ENCODE data around the gene KDELR3. TPM values are rescaled to one million over a fixed set of nuclear protein-coding genes. Genes with fewer than 3 reads are reported as not detected.

The KDELR3 gene
- total RNA-seq, 1 experiment from 2014 or later: 15.5 TPM

DNA sequence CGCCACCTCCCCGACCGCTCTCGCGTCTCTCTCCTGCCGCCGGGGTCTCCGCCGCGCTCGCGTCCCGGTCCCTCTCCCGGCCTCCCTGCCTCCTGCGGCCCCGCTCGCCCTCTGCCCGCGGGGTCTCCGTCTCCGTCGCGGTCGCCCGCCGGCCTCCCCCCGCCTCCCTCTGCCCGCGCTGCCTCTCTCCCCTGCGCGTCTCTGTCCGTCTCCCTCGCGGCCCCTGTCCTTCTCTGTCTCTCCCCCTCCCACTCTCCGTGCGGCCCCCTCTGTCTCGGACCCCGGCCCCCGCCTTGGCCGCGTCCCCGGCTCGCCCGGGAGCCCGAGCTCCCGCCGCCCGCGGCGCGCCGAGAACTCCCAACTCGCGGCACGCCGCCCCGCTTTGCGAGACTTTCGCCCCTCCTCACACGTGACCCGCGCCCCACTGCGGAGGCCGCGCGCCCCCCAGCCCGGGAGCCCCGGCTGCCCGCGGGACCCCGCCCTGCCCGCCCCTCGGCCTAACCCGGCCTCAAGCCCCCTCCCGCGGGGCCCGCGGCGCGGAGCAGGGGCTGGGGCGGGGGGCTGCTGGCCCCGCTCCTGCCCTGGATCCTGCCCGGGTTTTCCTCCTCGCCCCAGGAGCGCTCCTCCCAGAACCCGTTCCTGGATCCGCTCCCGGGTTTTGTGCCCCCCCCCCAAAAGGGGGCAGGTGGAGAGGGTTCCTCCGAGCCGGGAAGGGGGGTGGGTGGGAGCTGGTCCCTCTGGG lies 12.2 kb upstream of the KDELR3 start:
- Histone ChIP-seq H3K79me2 (ENCODE audit: low read depth) (no peaks in the 10 kb centered on the region), H3K27me3 (ENCODE audit: insufficient read depth, low read depth) (peaks cover 58% of the 10 kb centered on the region), H4K20me1 (ENCODE audit: insufficient read depth) (no peaks in the 10 kb centered on the region; the same call in 1 of the 2 replicates), H3K9me2 (ENCODE audit: insufficient read depth) (no peaks in the 10 kb centered on the region), H3F3A (ENCODE audit: insufficient read depth, low read depth) (peaks cover 6% of the 10 kb centered on the region; the same call in 1 of the 2 replicates), H3K27ac (no peak overlapping the region), H3K4me3 (peak overlapping the region; percentile 58; the same call in 1 of the 2 replicates), H3K4me1 (replicated peaks; ENCODE audit: insufficient read depth) (no peaks in the 10 kb centered on the region), H3K36me3 (ENCODE audit: low read depth) (no peaks in the 10 kb centered on the region), H3K4me2 (peak overlapping the region; percentile 70), H2AFZ (peak overlapping the region; percentile 81; the same call in 1 of the 2 replicates), H3K9me3 (ENCODE audit: insufficient read depth, low read depth) (no peaks in the 10 kb centered on the region)
- peak in 1 of 2 experiments; percentile 42 for DNase-seq
- no TSS peak for BruUV-seq (replicated peaks)
- POLR2A ChIA-PET (ENCODE audit: unreplicated experiment): no interaction called here
- peak; percentile 93; the same call in 1 of the 2 replicates for TF ChIP-seq EZH2 (IDR thresholded peaks at IDR 0.05; ENCODE audit: low read depth)
- TF ChIP-seq, protein P1, sequence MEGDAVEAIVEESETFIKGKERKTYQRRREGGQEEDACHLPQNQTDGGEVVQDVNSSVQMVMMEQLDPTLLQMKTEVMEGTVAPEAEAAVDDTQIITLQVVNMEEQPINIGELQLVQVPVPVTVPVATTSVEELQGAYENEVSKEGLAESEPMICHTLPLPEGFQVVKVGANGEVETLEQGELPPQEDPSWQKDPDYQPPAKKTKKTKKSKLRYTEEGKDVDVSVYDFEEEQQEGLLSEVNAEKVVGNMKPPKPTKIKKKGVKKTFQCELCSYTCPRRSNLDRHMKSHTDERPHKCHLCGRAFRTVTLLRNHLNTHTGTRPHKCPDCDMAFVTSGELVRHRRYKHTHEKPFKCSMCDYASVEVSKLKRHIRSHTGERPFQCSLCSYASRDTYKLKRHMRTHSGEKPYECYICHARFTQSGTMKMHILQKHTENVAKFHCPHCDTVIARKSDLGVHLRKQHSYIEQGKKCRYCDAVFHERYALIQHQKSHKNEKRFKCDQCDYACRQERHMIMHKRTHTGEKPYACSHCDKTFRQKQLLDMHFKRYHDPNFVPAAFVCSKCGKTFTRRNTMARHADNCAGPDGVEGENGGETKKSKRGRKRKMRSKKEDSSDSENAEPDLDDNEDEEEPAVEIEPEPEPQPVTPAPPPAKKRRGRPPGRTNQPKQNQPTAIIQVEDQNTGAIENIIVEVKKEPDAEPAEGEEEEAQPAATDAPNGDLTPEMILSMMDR (conservative IDR thresholded peaks at IDR 0.05): no peak
- intact Hi-C loops (cut with micrococcal nuclease; ENCODE audit: unreplicated experiment): no loop called here
- CTCF ChIA-PET: no interaction called here

DNA sequence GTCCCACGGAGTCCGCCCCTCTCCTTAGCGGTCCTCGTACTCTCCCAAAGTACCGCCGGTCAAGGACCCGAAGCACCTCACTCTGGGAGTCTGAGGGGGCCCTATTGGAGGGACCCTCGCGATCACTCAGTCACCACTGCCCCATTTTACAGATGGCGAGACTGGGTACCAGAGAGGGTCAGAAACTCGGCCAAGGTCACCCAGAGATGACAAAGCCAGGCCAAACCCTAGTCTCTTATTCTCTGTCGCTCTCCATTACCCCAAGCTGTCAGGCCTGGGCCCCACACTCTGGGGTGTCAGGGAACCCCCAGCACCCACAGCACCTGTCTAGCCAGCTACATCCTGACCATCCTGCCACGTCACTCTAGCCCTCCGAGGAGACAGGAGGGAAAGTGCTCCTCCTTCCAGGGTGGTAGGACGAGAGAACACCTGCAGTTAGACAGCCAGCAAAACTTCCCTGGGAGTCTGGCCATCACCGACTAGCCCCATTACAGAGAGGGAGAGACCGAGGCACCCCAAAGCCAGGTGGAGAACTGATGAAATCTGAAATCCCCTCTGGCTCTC lies 11.5 kb upstream of the KDELR3 start:
- POLR2A ChIA-PET (ENCODE audit: unreplicated experiment): no interaction called here
- Histone ChIP-seq H2AFZ (no peak overlapping the region), H3K36me3 (ENCODE audit: low read depth) (no peaks in the 10 kb centered on the region), H3K9me2 (ENCODE audit: insufficient read depth) (no peaks in the 10 kb centered on the region), H3F3A (ENCODE audit: insufficient read depth, low read depth) (peaks cover 12% of the 10 kb centered on the region; the same call in 1 of the 2 replicates), H3K4me2 (peak overlapping the region; percentile 70), H3K9me3 (ENCODE audit: insufficient read depth, low read depth) (no peaks in the 10 kb centered on the region), H4K20me1 (ENCODE audit: insufficient read depth) (no peaks in the 10 kb centered on the region; the same call in 1 of the 2 replicates), H3K27me3 (ENCODE audit: insufficient read depth, low read depth) (peaks cover 52% of the 10 kb centered on the region), H3K27ac (no peak overlapping the region), H3K4me3 (peak overlapping the region; percentile 58; the same call in 1 of the 2 replicates), H3K4me1 (replicated peaks; ENCODE audit: insufficient read depth) (no peaks in the 10 kb centered on the region), H3K79me2 (ENCODE audit: low read depth) (no peaks in the 10 kb centered on the region)
- no TSS peak for BruUV-seq (replicated peaks)
- no peak for DNase-seq
- CTCF ChIA-PET: no interaction called here
- no peak for TF ChIP-seq EZH2 (IDR thresholded peaks at IDR 0.05; ENCODE audit: low read depth)
- TF ChIP-seq, protein P1 (conservative IDR thresholded peaks at IDR 0.05): no peak
- intact Hi-C loops (cut with micrococcal nuclease; ENCODE audit: unreplicated experiment): no loop called here

DNA sequence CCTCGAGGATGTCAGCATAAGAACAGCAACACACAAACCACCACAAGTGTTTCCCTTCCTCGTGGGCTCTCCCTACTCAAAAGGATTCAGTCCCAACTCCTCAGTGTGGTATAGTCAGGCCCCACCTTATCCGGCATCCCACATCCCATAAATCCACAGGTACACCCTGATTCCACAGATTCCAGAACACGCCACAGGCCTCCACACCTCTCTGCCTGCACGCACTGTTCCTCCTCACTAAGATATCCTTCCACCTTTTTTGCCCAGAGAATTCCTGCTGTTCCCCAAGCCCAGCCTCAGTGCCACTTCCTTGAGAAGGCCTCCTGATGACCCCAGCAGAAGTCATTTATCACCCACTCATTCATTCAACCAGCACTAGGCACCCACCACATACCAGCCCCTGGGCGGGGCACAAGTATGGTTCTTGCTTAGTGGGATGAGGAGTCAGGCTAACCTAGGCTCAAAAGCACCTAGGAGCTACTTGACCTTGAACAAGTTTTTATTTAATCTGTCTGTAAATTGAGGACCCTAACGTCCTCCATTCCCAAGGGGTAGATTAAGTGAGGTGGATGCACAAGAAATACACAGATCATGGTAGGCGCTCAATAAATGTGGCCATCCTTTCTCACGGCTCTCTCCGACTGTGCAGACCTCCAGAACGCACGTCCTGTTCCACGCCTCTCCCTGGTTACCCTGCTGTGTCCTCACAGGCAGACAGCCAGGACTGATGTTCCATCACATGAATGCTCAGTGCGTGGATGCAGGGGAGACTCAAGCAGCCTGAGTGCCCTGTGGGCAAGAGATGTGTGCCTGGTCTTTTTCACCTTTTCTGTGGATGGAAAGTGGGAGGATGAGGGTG lies 10.8 kb upstream of the KDELR3 start:
- CTCF ChIA-PET: no interaction called here
- Histone ChIP-seq H3K36me3 (ENCODE audit: low read depth) (no peaks in the 10 kb centered on the region), H3K4me2 (no peak overlapping the region), H2AFZ (no peak overlapping the region), H3K27me3 (ENCODE audit: insufficient read depth, low read depth) (peaks cover 49% of the 10 kb centered on the region), H3K4me1 (replicated peaks; ENCODE audit: insufficient read depth) (peaks cover 6% of the 10 kb centered on the region; the same call in 1 of the 2 replicates), H3K9me2 (ENCODE audit: insufficient read depth) (no peaks in the 10 kb centered on the region), H4K20me1 (ENCODE audit: insufficient read depth) (no peaks in the 10 kb centered on the region; the same call in 1 of the 2 replicates), H3K9me3 (ENCODE audit: insufficient read depth, low read depth) (no peaks in the 10 kb centered on the region), H3F3A (ENCODE audit: insufficient read depth, low read depth) (peaks cover 17% of the 10 kb centered on the region; the same call in 1 of the 2 replicates), H3K4me3 (no peak overlapping the region), H3K27ac (no peak overlapping the region), H3K79me2 (ENCODE audit: low read depth) (no peaks in the 10 kb centered on the region)
- intact Hi-C loops (cut with micrococcal nuclease; ENCODE audit: unreplicated experiment): no loop called here
- no TSS peak for BruUV-seq (replicated peaks)
- no peak for DNase-seq
- TF ChIP-seq, protein P1 (conservative IDR thresholded peaks at IDR 0.05): no peak
- no peak for TF ChIP-seq EZH2 (IDR thresholded peaks at IDR 0.05; ENCODE audit: low read depth)
- POLR2A ChIA-PET (ENCODE audit: unreplicated experiment): no interaction called here

All from PC-9 (cell line).